Stimulated activated CD4-positive, alpha-beta T cell treated with anti-CD3 and anti-CD28 coated beads, Interleukin-1b, Interleukin-23, amount 100 ng/mL, for 24 hours (primary cell): Measurements from ENCODE around the gene MMP21.

Experiments used
- DNase-seq, 4 experiments: peaks; one replicate each; pipeline ENCODE4 v3.0.0-alpha.2; 2020; ENCODE audit warnings: low read depth in 4 of 4, low spot score in 1 of 4

The MMP21 gene

GRCh38 chr10:125795128-125795527, 19.5 kb upstream of the MMP21 start:
- DNase-seq, result no peak

- no peak for DNase-seq
These were observed 17.0 kb upstream of the MMP21 start for GRCh38 chr10:125792342-125793300.

- no peak for DNase-seq
These were observed 12.8 kb upstream of the MMP21 start for GRCh38 chr10:125788156-125789034.

DNA sequence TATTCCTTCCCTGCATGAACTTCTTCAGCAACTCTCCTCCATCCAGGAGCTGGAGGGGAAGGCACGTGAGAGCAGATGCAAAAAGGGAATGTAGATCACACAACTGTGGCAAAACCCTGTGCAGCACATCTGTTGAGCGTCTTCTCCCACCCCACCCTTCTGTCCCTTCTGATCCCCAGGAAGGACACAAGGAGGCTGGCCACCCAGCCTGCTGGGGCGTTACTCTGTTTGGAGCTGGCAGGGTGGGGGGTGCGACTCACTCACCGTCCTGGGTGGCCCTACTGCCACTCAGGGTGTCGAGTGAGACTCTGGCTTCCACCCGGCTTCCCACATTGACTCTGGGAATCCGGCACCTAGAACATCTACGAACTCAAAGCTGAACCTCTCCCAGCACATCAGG, 10.2 kb upstream of the MMP21 start:
- no peak for DNase-seq

GRCh38 chr10:125783957-125784356, 8.3 kb upstream of the MMP21 start:
- DNase-seq, result no peak

- DNase-seq, result no peak
These were observed 7.8 kb upstream of the MMP21 start for GRCh38 chr10:125783408-125783807.

DNA sequence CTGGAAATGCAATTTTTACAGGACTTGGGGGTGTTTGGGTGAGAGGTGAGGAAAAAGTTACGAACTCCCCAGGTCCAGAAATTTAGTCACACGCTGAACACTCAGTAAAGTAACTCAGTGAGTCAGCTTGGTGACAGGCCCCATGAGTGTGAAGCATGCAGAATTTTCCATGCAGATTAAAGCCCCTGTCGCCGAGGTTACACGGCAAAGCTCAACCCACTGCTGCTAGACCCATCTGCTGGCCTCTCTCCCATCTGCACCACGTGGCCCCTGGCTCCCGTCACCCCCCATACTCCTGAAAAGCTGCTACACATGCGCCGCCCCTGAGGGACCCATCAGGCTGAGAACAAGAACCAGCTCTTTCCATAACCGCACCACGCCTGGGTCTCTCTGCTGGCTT, 7.0 kb upstream of the MMP21 start:
- DNase-seq, result no peak

- DNase-seq, result no peak
These were observed 6.4 kb upstream of the MMP21 start for GRCh38 chr10:125782054-125782453.

DNA sequence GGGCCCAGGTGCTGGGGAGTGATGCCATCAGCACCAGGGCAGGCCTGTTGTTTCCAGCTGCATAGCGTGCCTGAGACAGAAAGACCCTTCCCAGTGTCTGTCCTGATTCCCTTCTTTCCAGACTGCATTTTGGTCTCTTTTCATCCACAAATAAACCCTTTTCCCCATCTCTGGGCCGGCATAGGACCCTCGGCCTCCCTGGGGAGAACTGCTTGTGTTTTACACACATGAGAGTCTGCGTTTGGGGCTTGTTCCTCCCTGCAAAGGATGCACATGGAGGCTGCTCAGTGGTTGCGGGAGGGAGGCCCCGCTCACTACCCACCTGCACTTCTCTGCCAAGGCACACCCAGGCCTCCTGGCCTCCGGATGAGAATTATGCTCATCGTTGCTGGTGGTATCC, 5.8 kb upstream of the MMP21 start:
- no peak for DNase-seq

DNA sequence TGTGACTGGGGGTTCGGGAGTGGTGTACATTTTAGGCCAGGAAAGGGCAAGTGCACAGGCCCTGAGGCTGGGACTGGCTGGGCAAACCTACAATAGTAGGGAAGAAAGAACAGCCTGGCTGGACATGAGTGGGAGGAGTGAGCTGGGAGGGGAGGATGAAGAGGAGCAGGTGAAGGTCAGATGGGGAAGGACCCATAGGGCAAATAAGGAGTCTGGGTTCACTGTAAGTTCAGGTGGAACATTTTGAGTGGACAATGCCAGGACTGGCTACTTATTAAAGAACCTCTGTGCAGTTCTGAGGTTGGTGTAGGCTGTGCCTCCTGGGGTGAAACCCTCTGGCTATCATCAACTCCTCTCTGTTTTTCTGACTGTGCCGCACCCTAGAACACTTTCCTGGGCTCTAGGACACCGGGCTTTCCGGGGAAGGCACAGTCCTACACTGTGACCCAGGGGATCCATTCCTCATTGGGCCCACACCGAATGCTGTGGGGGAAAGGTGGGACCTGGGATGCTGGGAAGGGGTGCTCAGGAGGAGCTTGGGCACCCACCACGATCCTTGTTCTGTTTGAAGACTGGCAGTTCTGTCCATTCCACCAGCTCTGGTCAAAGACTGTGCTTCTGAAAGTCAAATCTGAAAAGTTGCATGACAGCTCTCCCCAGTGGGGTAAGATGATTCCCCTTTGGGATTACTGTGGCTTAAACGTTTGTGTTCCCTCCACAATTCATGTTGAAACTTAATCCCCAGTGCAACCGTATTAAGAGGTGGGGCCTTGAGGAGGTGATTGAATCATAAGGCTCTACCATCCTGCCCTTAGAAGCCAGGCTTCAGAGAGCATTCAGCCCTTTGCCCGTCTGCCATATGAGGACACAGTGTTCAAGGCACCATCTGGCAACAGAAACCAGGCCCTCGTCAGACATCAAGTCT, 4.0 kb upstream of the MMP21 start:
- no peak for DNase-seq

- DNase-seq, result no peak
These were observed 2.9 kb upstream of the MMP21 start for GRCh38 chr10:125778556-125778955.

GRCh38 chr10:125777806-125778205, 2.2 kb upstream of the MMP21 start:
- DNase-seq, result no peak

DNA sequence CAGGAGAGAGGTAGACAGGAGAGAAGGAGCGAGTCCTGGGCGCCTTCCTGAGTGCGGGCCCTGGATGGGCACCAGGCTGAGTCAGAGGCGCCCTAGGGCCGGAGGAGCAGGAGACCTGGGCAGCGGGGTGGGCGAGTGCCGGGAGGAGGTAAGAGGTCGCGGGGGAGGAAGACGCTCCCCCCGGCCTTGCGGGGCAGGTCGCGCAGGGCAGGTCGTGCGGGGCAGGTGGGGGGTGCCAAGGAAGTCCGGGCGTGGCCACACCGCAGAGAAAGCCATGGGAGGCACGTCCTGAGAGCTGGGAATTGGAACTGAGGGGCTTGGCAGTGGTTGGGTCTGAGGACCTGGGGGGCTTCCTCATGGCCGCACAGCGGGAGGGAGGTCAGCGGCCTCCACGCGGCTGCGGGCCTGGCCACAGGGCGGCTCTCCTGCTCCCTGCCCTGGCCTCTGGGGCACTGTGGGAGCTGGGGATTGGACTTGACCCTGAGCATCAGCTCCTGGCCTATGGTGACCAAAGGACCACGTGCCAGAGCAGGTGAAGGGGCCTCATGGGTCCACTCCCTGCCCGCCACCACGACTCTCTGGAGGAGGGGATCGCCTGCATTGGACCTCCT, 935 bp downstream of the MMP21 start:
- no peak for DNase-seq

GRCh38 chr10:125773687-125774543, 1.7 kb downstream of the MMP21 start:
- DNase-seq, result no peak

GRCh38 chr10:125772864-125773180, 2.8 kb downstream of the MMP21 start:
- DNase-seq, result no peak

DNA sequence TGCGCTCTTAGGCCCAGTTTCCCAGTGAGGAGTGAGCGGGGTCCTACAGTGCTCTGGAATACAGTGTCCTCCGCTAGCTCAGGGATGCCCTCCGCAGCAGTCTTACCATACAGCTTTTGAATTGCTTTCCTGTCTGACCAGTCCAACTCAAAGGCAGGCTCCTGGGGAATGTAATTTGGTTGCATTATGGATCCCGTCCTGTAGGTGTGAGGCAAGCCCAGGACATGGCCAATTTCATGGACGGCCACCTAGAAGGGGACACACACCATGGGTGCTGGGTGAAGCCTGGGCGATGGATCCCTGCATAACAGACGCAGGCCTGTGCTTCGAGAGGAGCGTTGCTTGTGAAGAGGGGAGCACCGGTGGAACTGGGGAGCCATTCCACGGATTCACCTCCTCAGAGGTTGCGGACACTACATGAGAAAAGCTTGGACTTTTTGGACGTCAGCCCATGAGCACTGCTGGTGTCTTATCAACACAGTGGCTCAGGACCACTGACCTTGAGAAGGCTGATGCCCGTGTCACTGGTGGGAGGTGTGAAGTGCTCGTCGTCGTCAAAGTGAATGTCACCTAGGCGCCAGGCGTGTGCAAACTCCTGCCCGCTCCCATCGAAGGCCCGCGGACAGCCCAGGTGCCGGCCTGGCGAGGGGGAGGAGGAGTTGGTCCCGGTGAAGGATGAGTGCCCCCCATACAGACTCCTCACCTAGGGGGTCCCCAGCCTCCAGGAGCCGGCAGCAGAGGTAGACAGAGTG, 3.3 kb downstream of the MMP21 start:
- no peak for DNase-seq

GRCh38 chr10:125770844-125771243, 4.8 kb downstream of the MMP21 start:
- DNase-seq, result no peak

DNA sequence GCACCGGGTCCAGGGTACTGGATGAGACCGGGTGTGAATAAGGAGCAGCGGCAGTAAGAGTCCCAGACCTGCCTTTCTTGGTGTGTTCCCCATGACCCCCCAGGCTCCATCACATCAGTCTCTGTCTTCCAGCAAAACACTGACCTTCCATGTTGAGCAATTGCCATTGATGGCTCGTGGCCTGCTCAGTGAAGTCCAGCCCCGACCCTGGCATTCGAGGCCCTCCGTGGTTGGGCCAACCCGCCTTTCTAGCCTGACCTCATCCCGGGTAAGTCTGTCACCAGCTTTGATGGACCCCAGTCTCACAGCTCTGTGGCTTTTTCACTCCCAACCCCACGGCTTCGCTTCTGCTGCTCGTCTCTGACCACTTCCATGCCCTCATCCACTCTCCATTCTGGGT, 6.4 kb downstream of the MMP21 start:
- DNase-seq, result no peak

- DNase-seq, result no peak
These were observed 7.3 kb downstream of the MMP21 start for GRCh38 chr10:125768219-125768855.
